Muscle of arm (tissue), 12 donors: ENCODE data around the gene UBR4. TPM values are rescaled to one million over a fixed set of nuclear protein-coding genes. Genes with fewer than 3 reads are reported as not detected.

ENCODE experiments used
- DNase-seq: peaks from one replicate; pipeline ENCODE4 v3.0.0-alpha.2; 2013
- polyA plus RNA-seq, 12 donors: library from polyadenylated mRNA; unstranded; fragments of 120-200 nt; gene quantifications; one replicate each; pipeline ENCODE4 v1.2.1, GENCODE V29; 2013; ENCODE audit not compliant: insufficient read length in 12 of 12

Gene UBR4
- polyA plus RNA-seq, 12 donors: 63.1 to 98.9 (median 78.6) TPM; not detected in 1

GRCh38 chr1:19149736-19150135, 60.3 kb downstream of the UBR4 start:
- no peak for DNase-seq

- no peak for DNase-seq
These were observed 69.6 kb downstream of the UBR4 start for GRCh38 chr1:19140465-19140864.

GRCh38 chr1:19139711-19140110, 70.4 kb downstream of the UBR4 start:
- DNase-seq: no peak

- no peak for DNase-seq
These were observed 71.0 kb downstream of the UBR4 start for GRCh38 chr1:19138958-19139581.

- DNase-seq: no peak
These were observed 71.7 kb downstream of the UBR4 start for GRCh38 chr1:19138331-19138730.

- no peak for DNase-seq
These were observed 72.9 kb downstream of the UBR4 start for GRCh38 chr1:19137158-19137557.

GRCh38 chr1:19133360-19133759, 76.7 kb downstream of the UBR4 start:
- DNase-seq: no peak

GRCh38 chr1:19130468-19130867, 79.6 kb downstream of the UBR4 start:
- DNase-seq: no peak

- DNase-seq: no peak
These were observed 81.0 kb downstream of the UBR4 start for GRCh38 chr1:19128968-19129514.

- no peak for DNase-seq
These were observed 85.8 kb downstream of the UBR4 start for GRCh38 chr1:19124273-19124672.

- no peak for DNase-seq
These were observed 86.2 kb downstream of the UBR4 start for GRCh38 chr1:19123837-19124236.

GRCh38 chr1:19122668-19123067, 87.4 kb downstream of the UBR4 start:
- DNase-seq: no peak

GRCh38 chr1:19121192-19121591, 88.9 kb downstream of the UBR4 start:
- no peak for DNase-seq

- no peak for DNase-seq
These were observed 90.0 kb downstream of the UBR4 start for GRCh38 chr1:19120070-19120469.

- DNase-seq: no peak
These were observed 94.8 kb downstream of the UBR4 start for GRCh38 chr1:19115082-19115808.

- no peak for DNase-seq
These were observed 96.4 kb downstream of the UBR4 start for GRCh38 chr1:19113697-19114092.

GRCh38 chr1:19112891-19113696, 97.0 kb downstream of the UBR4 start:
- no peak for DNase-seq

GRCh38 chr1:19110257-19110927, 99.7 kb downstream of the UBR4 start:
- DNase-seq: no peak

- DNase-seq: no peak
These were observed 100.5 kb downstream of the UBR4 start for GRCh38 chr1:19109545-19109944.

- DNase-seq: no peak
These were observed 108.8 kb downstream of the UBR4 start for GRCh38 chr1:19101244-19101643.

GRCh38 chr1:19100028-19100427, 110.0 kb downstream of the UBR4 start:
- no peak for DNase-seq

- DNase-seq: no peak
These were observed 113.1 kb downstream of the UBR4 start for GRCh38 chr1:19096990-19097389.
